HG03354 (cell line): ENCODE data around the gene DPP4.

Experiments
- ATAC-seq: cut with Tn5 transposase; IDR thresholded peaks from one replicate; pipeline ENCODE4 v1.9.1; 2021; ENCODE audit warnings: mild to moderate bottlenecking; ENCODE audit not compliant: unreplicated experiment, poor library complexity, severe bottlenecking

DPP4 gene

GRCh38 chr2:162086904-162087303, 12.9 kb upstream of the DPP4 start:
- no peak for ATAC-seq

DNA sequence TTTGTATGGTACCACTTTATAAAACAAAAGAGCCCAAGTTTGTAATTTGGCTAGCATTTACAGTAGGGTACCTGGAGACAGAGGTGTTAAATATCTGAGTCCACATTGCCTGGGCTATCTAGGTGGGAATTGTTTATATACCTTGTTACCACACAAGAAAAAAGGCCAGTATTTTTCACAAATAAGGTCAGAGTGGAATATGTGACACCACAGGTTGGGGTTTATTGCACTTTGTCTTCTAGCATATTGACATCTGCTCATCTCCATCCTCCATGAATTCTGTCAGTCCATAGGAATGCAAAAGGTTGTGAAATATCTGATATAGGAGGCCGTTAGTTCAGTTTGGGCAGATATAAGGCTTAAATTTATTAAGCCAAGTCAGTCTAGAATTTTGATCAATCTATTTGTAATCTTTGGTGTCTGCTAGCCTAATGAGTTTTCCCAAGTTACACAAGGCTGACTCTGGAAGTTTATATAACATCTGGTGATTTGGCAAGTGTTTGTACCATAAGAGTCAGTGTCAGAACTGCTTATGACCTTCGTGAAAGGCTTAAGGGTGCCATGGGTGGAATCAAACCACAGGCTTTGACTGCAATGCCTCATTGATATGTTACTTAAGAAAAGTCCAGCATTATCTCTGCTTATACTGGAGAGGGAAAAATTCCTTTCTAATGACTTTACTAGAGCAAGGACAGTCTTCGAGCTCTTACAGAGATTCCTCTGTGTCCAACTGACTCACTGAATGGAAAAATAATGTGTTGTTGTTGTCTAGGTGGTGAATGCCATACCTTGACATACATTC, 11.3 kb upstream of the DPP4 start:
- ATAC-seq = no peak

DNA sequence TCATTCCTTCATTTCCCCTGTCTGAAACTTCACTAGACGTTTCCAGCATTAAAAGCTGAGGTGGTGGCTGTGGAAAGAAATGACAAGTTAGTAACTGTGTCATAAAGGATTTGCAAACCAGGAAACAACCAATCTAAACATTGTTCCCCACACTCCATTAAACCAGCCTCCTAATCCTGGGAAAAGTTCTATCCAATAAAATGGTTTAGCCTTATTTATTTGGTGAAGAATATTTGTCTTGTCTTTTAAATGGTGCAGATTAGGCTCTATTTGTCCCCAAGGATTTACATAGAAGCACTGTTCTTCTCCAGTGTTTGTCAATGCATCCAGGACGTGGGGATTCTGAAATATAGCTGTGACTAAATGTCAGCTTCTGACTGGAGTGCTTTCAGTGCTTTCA, 10.5 kb upstream of the DPP4 start:
- no peak for ATAC-seq

GRCh38 chr2:162082681-162083080, 8.7 kb upstream of the DPP4 start:
- ATAC-seq = no peak

- no peak for ATAC-seq
These were observed 8.0 kb upstream of the DPP4 start for GRCh38 chr2:162082036-162082435.

DNA sequence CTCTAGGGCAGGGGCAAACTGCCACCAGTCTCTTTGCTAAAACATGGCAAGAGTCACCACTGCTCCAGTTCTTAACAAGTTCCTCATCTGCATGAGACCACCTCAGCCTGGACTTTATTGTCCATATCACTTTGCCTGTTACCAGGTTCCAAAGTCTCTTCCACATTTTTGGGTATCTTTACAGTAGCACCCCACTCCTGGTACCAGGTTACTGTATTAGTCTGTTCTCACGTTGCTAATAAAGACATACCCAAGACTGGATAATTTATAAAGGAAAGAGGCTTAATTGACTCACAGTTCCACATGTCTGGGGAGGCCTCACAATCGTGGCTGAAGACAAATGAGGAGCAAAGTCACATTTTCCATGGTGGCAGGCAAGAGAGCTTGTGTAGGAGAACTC, 5.5 kb upstream of the DPP4 start:
- ATAC-seq = no peak

- no peak for ATAC-seq
These were observed 1.7 kb upstream of the DPP4 start for GRCh38 chr2:162075689-162076132.

GRCh38 chr2:162074928-162075688, 1.1 kb upstream of the DPP4 start:
- ATAC-seq = no peak

DNA sequence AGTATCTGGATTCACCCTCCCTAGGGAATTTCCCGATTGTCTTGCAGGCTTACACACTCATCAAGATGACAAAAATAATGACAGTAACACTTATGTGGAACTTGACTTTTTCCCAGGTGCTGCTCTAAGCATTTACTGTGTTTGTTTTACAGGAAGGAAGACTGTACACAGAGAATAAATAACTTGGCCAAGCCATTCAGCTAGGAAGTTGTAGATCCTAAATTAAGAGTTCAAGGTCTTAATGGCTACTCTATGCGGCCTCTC, 549 bp upstream of the DPP4 start:
- no peak for ATAC-seq

- ATAC-seq = no peak
These were observed 783 bp downstream of the DPP4 start for GRCh38 chr2:162072976-162073887.

DNA sequence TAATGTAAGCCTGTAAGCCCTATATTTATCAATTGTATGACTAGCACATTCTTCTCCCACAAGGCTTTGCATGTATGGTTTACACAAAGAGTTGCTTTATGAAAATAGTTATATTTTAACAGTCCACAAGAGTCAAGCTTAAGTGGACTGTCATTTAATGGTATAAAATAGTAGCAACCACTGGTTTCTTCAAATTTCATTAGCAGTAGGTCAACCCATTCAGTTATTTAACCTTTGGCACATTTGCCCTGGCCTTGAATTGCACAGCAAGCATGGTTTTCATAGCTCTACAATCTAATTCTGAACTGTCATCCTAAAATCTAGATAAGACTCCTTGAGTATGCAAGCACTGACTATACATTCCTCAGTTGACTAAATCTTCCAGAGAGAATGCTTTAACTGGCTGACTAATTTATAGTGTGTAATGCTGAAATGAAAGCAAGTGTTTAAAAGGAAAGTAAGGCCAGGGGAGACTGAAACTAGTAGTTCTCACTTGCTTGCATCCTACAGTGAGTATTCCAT, 1.8 kb downstream of the DPP4 start:
- ATAC-seq = peak; percentile 54

GRCh38 chr2:162071001-162071400, 3.0 kb downstream of the DPP4 start:
- no peak for ATAC-seq

- ATAC-seq = no peak
These were observed 3.6 kb downstream of the DPP4 start for GRCh38 chr2:162070228-162070936.

DNA sequence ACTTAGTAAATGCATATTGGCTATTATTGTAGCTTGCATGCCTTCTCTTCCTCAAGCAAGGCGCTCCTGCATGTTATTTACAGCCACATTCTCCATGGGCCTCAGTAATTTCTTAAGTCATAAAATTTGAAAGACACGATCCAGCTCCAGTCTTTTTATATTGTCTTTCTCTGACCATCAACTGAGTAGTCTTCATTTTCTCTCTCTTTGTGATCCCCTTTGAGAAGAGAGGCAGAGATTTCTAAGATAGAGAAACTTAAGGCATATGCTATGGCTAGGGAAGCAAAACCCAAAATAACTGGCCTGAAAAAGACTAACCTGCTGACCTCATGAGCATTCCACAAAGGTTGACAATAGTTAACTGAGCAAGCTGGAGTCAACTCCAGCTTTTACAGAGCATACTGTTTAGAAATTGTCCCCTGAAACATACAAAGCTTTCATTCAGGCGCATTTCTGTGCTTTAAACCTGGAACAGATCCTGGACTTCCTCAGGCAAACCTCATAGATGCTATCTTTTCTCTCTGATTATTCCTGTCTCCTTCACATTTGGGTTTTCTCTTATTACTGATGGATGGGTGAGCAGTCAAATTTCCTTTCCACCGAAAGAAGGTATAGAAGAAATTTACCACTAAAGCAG, 4.6 kb downstream of the DPP4 start:
- ATAC-seq = no peak

- ATAC-seq = no peak
These were observed 6.4 kb downstream of the DPP4 start for GRCh38 chr2:162067596-162067995.

GRCh38 chr2:162065767-162066166, 8.2 kb downstream of the DPP4 start:
- no peak for ATAC-seq

DNA sequence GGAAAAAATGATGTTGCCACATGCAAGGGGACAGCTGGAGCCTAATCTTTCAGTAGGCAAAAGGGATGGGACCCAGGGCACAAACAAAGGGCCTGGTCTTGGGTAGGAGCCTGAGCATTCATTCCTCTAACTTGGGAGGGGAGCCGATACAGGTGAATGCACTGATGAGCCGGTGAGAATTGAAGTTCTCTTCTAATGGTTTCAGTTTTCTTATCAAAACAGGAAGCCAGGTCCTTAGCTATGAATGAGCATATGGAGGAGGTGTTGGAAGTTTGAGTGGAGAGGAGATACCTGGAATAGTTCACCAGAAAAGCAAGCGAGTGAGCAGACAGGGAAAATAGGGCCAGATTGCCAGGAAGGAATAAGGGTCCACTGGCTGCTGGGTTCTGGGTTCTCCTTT, 10.1 kb downstream of the DPP4 start:
- ATAC-seq = peak; percentile 49

- peak; percentile 6 for ATAC-seq
These were observed 10.7 kb downstream of the DPP4 start for GRCh38 chr2:162063281-162063680.

DNA sequence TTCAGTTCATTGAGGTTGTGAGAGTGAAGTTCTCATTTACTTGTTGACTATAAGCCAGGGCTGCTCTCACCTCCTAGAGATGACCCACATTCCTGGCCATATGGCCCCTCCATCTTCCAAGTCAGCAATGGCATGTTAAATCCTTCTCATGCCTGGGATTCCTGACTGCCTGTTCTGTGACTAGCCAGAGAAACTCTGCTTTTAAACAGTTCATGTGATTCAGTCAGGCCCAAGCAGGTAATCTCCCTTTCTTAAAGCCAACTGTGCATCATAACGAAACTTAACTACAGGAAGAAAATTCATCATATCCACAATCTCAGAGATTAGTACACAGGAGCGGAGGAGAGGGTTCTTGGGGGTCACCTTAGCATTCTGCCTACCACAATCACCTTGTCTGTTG, 11.5 kb downstream of the DPP4 start:
- ATAC-seq = no peak
